NCI-H226 (cell line): ENCODE measurements around the gene SPTLC2.
A peak's percentile ranks its signal among the peaks of the same experiment; 100 is the strongest.
"Not testable (repeated sequence)": the region's sequence is repeated elsewhere in the genome, so short reads cannot be mapped to it uniquely, and the experiment has no call there.

Experiments
- DNase-seq: peaks from one replicate; pipeline ENCODE4 v3.0.0-alpha.2; 2015

The SPTLC2 gene

DNA sequence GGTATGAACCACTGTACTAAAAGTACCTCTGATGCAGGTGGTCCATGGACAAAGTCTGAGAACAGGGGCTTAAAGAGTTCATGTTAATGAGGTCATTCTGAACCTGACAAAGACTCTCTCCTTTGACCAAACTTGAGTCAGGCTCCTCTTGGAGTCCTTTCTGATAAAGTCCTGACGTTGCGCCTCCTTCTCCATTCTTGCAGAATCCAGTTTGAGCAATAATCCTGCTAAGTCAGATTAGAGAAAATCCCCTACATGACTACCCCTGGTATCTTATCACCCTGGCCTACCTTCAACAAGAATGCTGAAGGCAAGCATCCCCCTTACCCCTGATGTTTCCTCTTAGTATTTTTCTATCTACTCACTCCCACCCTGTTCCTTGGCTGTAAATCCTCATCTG, 71.9 kb downstream of the SPTLC2 start:
- peak; percentile 18 for DNase-seq

DNA sequence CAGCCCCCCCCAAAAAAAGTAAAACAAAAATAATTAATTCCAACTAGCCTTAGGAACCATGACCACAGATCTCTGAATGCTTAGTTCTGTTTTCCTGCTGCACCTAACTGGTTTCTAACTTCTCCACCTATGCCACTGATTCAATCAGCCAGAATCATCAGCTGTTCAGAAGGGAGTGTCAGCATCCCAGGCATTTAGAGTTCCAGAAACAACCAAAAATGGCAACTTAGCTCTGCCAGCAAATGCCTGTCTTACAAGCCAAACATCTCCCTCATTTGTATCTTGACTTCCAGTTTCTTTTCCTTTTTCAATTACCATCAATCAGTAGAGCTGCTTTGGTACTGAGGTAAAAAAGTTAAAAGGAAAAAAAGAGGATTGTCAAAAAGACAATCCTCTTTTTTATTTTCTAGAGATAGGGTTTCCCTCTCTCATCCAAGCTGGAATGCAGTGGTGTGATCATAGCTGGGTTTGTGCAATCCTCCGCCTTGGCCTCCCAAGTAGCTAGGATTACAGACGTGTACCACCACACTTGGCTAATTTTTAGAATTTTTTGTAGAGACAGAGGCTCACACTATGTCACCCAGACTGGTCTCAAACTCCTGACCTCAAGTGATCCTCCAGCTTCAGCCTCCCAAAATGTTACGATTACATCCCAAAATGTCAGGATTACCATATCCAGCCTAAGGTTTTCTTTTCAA, 72.7 kb downstream of the SPTLC2 start:
- no peak for DNase-seq

DNA sequence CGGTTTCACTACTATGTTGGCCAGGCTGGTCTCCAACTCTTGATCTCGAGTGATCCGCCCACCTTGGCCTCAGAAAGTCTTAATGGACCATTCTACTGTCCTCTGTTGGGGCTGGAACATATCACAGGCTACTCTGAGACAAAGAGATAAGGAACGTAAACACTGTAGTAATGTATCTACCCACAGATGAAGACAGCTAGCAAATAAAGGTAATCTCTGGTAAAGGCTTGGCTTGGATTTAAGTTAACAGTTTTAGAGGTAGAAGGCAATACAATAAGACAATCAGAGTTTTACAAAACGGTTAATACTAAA, 73.2 kb downstream of the SPTLC2 start:
- DNase-seq, result no peak

DNA sequence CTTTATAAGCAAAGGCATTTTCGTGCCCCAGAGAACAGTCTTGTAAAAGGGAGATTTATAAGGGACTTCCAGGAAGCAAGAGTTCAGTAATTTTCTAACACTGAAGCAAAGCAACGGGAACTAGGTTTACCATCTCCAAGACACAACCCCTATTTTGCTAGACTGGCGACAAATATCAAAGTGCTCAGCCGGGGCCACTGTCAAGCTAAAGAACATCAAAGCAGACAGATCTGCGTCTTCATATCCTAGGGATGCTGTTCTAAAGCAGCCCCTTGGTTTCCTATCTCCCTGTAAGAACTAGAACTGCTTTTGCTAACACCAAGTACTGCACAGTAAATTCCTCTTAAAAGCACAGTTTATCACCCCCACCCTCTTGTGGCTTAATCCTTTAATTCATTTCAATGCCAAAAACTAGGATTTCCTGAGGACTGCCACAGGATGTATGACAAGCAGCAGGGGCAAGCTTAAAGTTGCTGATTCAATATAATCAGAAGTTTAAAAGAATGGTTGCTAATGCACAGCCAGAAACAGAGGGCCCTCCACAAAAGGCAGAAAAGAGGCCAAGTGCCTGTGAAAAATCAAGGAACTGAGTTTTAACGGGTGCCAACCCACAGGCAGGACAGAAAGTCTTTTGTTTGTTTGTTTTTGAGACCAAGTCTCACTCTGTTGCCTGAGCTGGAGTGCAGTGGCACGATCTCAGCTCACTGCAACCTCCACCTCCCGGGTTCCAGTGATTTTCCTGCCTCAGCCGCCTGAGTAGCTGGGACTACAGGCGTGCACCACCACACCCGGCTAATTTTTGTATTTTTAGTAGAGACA, 73.8 kb downstream of the SPTLC2 start:
- no peak for DNase-seq

DNA sequence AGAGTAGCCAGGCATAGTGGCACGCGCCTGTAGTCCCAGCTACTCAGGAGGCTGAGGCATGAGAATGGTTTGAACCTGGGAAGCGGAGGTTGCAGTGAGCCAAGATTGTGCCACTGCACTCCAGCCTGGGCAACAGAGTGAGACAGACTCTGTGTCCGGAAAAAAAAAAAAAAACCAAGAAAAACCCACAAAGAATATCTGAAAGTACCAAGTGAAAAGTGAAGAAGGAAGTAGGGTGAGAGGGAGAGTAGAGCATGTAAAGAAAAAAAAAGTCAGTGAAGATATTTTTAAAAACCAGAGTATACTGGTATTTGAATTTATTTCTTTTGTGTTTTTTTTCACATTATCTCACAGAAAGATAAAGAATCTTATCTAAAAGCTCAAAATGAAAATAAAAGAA, 74.5 kb downstream of the SPTLC2 start:
- DNase-seq, result no peak

DNA sequence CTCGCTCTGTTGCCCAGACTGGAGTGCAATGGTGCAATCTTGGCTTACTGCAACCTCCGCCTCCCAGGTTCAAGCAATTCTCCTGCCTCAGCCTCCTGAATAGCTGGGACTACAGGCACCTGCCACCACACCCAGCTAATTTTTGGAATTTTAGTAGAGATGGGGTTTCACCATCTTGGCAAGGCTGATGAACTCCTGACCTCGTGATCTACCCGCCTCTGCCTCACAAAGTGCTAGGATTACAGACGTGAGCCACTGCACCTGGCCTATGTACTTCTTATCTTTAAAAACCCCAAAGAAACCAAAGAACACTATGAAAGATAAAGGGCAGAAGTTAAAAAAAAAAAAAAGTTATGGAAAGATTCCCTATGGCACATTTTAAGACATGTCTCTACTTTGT, 79.5 kb downstream of the SPTLC2 start:
- DNase-seq, result not testable (repeated sequence)

DNA sequence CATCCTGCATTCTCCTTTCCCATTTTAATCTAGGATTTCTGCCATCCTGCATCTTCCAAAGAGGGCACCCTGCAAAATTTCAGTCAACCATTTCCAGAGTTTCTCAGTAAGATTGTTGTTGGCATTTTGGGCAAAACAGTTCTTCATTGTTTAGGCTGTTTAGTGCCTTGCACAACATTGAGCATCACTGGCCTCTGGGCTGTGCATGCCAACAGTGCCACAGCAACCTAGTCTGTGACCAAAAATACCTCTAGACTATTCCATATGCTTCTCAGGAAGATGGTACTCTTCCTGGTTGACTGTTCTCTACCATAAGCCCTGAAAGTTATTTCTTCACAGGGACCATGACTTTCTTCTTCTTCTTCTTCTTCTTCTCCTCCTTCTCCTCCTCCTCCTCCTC, 85.4 kb downstream of the SPTLC2 start:
- DNase-seq, result no peak

DNA sequence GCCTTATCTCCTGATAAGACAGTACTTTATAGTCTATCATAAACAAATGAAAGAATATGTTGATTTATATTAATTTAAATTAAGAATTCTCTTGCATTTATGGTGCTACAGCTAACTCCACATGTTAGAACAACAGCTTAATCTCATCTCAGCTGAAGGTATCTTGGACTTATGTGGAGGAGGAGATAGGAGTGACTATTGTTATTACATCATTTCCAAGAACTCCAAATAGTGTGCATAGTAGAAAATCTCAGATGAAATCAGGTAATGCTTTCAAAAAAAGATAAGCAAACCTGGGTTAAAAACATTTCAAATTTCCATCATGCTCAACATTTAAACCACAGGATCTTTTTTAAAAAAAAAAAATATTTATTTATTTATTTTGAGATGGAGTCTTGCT, 86.5 kb downstream of the SPTLC2 start:
- DNase-seq, result peak; percentile 48

DNA sequence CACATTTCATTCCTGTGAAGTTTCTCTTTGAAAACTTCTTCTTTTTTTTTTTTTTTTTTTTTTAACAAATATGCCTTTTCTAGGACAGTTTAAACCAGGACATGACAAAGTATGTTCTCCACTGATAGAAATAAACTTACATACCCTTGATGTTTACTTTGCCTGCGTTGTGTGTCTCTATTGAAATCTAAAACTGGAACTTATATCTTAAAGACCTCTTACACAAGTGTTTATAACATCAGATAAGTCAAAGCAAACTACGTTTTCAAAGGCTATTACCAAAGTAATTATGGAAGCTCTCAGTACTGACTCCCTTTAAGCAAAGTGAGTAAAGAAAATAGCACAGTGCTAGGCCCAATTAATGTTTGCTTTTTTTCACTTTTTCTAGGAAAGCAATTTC, 87.2 kb downstream of the SPTLC2 start:
- DNase-seq, result no peak

DNA sequence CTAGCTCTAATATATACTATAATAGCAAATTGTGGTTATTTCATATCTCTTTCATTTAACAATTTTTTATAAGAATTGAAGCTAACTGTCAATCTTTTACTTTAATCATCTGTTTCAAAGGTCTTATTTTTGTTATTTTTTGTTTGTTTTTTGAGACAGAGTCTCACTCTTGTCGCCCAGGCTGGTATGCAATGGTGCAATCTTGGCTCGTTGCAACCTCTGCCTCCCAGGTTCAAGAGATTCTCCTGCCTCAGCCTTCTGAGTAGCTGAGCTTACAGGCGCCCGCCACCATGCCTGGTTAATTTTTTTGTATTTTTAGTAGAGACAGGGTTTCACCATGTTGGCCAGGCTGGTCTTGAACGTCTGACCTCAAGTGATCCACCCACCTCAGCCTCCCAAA, 87.7 kb downstream of the SPTLC2 start:
- not testable (repeated sequence) for DNase-seq

DNA sequence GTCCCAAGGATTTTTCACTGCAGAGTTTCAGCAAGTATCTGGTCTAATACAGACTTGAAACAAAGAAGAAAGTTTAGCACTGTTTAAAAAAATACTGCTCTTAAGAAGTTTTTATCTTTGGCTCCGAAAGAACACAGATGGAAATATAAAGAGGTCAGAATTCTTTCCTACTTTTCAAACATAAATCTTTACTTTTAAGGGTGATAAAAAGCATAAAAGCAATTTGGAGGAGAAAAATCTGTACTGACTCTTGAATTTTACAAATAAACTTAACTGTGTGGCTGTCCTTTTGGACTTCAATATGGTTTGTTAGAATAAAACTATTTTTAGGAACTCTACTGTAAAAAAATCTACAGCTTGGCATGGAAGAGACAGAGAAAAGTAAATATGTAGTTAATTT, 90.2 kb downstream of the SPTLC2 start:
- DNase-seq, result no peak

DNA sequence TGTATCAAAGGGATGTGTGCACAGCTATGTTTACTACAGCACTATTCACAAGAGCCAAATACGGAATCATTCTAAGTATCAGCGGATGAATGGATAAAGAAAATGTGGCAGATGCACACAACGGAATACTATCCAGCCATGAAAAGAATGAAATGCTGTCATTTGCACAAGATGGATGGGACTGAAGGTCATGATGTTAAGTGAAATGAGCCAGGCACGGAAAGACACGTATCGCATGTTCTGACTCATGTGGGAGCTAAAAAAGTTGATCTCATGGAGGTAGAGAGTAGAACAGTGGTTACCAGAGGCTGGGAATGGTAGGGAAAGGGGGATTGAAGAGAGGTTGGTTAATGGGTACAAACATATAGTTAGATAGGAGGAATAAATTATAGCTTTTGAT, 91.9 kb downstream of the SPTLC2 start:
- DNase-seq, result no peak

DNA sequence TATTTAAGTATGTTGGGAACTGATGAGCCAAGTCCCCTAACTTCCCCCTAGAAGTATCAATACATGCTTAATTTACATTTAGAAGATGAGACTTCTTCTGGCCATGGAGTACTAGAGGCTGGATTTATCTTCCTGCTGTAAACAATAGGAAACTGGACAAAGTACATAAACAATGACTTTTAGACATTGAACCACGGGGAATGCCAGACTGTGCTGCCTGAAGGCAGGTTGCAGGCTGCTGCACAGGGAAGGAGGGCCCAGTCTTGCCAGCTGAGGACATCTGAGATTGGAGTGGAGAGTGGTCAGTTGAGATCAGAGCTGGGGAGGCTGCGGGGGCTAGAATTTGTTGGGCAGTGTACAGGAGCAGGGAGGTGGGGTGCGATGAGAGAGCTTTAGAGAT, 93.3 kb downstream of the SPTLC2 start:
- no peak for DNase-seq

DNA sequence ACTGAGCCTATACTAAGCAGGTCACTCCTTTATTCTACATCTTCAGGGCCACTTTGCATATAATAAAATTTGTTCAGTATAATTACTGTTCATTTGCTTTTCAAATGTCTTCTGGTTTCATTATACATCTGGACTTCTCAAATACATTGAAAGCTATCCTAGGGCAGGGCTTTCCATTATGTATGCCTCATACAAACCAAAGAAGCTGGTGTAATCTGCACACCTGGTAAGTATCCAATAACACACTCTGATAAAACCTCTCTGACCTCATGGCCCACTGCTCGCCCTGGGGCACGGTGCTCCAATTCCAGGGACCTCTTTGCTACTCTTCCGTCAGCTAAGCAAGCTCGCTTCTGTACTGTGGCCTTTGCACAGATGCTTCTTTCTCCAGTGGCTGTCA, 95.9 kb downstream of the SPTLC2 start:
- no peak for DNase-seq

DNA sequence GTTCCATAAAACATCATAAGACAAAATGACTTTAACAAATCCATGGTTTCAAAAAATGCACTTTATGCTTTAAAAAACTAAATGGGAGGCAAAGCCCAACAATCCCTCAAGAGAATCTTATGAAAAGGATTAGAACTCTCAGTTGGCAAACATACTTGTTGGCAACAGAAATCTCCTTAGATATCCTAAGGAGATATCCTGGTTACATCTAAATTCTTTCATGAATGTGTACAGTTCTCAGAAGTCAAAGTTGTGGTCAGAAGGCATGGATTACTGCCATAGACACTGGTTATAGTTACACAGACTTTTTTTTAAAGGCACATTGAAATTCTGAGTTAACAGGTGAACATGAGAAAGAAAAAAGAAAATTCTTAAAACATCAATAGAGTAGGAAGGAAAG, 100.3 kb downstream of the SPTLC2 start:
- DNase-seq, result no peak

DNA sequence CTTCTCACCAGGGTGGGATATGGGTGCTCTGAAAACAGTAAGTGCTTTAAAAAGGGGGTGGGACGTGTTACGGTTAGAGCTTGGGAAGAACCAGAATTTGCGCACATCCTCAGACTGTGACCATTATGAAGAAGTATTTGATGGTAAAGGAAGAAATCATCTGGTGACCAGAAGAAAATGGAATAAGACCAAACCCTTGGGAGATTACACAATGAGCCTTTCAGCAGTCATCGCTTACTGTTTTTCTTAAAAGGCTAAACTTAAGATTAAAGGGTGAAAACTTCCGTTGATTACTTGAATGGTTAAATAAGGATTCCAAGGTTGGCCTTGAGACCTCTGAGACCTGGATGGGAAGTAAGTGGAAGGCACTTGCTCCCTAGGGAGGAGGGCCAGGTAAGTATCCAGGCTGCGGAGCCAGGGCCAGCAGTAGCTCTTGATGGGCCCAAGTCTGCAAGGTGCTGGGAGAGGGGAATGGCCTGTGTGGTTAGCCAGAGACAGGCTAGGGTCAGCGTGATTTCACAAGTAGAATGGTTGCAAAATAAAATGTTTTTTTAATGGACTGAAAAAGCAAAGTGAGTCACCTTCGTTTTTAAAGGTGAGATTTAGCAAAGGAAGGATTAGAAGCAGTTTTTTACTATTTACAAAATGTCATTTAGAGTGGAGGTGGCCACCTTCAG, 104.8 kb downstream of the SPTLC2 start:
- DNase-seq, result no peak

DNA sequence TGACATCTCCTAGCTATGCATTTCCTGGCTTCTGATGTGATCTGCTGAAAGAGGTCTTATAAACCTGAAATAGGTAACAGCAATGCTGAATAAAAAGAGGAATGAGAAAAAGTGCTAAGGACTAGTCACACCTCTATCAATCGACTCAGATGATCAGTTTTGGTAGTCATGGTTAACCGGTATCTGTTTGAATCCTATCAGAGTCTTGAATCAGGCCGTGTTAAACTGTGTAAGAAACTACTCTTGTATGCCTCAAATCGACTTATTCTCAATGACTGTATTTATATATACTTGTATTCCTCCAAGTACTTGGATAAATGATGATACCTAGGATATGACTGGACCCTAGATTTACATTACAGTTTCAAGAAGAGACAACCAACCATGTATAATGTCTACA, 107.1 kb downstream of the SPTLC2 start:
- no peak for DNase-seq

DNA sequence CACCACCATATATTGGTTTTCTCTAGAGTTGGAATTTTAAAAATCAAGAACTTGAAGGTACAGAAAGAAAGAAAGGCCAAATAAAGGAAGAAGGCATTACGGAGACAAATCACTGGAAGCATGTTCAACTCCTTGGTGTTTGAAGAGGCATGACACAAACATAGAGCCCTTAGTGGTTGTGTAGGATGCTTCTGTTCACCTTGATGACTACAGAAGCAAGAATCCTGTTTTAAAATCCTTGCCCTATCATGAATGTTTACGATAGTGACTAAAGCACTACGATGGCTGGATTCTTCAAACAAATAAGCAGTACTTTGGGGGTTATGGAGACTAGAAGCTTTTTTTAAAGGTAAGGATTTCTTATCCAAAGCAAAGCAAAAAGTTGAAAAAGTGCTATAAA, 107.6 kb downstream of the SPTLC2 start:
- no peak for DNase-seq

DNA sequence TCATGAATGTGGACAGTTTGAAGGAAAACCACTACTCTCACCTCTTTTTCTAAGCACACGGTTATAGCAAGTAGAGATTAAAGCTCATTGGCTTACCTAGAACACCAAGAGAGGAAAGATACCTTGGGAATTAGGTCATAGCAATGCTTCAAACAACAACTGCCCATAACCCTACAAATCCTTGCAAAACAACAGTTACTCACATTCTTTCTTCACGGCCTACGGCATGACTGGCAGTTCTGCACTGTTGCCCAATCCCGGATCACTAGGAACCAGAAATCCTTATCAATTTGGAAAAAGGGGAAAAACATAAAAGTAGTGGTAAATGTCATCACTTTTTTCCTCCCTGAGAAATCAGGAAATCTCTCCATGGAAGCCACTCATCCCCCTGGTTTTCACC, 108.2 kb downstream of the SPTLC2 start:
- DNase-seq, result peak; percentile 92

DNA sequence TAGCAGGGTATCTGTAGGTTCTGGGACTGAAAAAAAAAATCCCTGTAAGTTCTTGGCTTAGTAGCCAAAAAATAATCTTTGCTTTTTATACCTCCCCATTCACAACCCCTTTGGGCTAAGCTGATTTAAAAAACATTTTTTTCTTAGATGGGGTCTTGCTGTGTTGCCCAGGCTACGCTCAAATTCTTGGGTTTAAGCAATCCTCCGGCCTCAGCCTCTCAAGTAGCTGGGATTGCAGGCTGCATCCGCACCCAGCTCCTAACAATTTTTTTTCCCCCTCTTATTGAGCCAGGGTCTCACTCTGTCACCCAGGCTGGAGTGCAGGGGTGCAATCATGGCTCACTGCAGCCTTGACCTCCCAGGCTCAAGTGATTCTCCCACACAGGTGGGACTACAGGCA, 108.7 kb downstream of the SPTLC2 start:
- no peak for DNase-seq

DNA sequence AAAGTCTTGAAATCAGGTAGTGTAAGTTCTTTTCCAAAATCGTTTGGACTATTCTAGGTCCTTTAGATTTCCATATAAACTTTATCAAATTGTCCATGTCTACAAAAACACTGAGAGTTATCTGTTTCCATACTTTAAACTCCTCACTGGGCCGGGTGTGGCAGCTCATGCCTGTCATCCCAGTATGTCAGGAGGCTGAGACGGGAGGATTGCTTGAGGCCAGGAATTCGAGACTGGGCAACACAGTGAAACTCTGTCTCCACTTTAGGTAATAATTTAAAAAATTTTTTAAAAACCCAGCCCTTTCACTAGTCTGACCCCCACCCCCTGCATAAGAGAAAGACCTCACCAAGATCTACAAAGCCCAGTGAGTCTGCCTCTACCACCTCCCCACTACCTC, 111.4 kb downstream of the SPTLC2 start:
- DNase-seq, result no peak

DNA sequence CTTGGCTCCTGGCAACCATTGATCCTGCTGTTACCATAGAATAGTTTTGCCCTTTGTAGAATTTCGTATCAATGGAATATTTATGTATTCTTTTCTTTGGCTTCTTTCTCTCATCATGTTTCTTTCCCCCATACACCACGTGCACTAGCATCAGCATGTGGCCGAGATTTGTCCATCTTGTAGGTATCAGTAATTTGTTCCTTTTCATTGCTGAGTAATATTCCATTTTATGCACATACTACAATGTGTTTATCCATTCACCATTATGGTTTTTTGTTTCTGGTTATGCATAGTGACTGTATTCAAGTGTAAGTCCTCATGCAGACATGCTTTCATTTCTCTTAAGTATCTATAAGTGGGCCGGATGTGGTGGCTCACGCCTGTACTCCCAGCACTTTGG, 113.3 kb downstream of the SPTLC2 start:
- DNase-seq, result no peak

DNA sequence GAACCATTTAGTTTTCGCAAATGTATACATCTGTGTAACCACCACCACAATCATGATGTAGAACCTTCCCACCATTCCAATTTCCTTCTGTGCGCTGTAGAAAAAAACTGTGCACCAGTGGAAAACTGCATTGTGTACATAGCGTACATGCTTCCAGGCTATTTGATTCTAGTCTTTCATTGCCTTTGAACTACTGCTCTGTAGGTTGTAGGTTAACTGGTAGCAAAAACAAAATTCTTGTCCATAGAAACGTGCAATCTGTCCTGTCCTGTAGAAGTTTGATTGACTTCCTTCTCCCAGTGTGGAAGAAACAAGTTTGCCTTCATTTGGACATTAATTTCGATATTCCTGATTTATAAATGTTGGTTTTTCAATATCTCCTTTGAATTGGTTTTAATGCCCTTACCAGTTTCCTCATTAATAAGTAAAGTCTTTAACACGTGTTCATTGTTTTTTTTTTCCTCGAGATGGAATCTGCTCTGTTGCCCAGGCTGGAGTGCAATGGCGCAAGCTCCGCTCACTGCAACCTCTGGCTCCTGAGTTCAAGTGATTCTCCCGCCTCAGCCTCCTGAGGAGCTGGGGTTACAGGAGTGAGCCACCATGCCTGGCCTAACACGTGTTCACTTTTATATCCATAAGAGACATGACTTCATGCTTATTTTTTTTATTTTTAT, 114.2 kb downstream of the SPTLC2 start:
- no peak for DNase-seq
